Activated T-cell treated with anti-CD3 and anti-CD28 coated beads for 48 hours (primary cell): Measurements from ENCODE around the gene ASF1B.
"Not testable (repeated sequence)": the region's sequence is repeated elsewhere in the genome, so short reads cannot be mapped to it uniquely, and the experiment has no call there.

Experiments used
- DNase-seq: peaks from one replicate; pipeline ENCODE4 v3.0.0-alpha.2; 2020; ENCODE audit warnings: low read depth

The ASF1B gene

DNA sequence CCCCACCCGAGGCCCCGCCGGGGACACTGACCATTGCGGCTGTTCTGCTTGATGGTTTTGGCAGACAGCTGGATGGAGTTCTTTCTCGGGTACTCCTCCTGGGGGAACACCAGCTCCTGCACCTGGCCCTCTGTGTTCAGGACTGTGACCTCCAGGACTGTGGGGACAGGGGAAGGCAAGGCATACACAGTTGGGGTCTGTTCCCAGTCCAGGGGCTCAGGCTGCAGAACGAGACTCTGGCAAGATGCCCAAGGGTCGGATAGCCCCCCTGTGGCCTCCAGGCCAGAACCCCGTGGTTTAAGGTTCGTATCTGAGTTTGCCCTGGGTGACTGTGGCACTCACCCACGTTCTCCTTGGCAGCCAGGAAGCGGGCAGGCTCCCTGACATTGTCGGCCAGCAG, 22.7 kb upstream of the ASF1B start:
- DNase-seq = no peak

- no peak for DNase-seq
These were observed 22.1 kb upstream of the ASF1B start for GRCh38 chr19:14158276-14159023.

DNA sequence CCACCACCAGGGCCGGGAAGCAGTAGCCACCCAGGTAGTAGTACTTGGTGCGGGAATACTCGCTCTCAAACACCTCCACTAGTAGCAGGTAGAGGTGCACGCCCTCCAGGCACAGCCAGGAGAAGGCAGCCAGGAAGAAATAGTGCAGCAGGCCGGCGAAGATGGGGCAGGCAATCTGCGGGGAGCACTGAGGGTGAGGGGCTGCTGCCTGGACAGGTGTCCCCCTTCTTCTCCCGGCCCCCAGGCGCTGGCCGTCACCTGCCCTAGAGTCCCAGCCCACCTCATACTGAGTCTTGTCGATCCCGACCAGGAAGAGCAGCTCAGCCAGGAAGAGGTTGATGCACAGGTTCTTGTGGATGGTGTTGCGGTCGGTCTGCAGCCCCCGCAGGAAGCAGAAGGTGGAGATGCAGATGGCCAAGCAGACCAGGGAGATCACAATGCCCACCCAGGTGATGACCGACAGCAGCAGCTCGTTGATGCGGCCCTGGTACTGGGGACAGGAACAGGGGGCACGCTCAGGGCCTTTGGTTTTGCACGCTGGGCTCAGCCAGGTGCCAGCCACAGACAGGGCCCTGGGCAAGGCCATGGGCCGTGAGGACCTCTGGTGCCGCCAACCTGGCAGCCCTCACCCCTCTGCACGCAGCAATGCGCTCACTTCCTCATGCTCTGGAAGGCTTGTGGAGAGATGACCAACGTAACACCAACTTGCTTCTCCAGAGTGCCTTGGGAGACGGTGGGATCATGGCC, 20.8 kb upstream of the ASF1B start:
- no peak for DNase-seq

DNA sequence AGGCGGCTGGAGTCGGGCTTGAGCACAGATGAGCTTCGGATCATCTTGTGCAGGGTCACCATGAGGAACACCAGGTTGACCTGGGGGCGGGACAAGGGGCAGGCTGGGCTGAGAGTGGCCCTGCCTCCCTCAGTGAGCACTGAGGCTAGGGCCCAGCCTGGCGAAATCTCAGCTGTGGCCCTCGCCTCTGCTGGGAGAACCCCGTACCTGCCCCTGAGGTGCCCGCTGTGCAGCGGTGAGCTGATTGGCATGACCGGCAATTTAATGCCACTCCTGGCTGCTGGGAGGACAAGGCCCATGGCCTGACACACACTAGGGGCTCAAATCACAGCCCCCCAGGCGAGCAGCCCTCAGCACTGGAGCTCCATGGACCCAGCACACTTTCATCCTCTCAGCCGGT, 19.7 kb upstream of the ASF1B start:
- no peak for DNase-seq

DNA sequence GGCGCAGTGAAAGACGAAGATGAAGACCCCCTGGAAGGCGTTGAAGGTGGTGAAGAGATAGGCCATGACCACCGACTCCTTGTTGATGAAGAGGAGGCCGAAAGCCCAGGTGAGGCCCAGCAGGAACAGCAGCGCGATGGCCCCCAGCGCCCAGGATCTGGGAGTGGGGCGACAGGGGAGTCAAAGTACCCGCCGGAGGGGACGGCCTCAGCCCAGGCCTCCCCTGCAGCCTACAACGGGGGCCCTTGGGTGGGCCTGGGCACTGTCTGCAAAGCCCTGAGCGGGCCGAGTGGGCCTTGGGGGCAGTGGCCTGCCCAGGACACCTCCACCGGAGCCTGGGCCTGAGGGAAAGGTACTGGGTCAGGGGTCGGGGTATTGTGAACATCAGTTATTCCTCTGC, 19.0 kb upstream of the ASF1B start:
- no peak for DNase-seq

- DNase-seq = no peak
These were observed 16.3 kb upstream of the ASF1B start for GRCh38 chr19:14152713-14153112.

- DNase-seq = no peak
These were observed 14.6 kb upstream of the ASF1B start for GRCh38 chr19:14150770-14151661.

DNA sequence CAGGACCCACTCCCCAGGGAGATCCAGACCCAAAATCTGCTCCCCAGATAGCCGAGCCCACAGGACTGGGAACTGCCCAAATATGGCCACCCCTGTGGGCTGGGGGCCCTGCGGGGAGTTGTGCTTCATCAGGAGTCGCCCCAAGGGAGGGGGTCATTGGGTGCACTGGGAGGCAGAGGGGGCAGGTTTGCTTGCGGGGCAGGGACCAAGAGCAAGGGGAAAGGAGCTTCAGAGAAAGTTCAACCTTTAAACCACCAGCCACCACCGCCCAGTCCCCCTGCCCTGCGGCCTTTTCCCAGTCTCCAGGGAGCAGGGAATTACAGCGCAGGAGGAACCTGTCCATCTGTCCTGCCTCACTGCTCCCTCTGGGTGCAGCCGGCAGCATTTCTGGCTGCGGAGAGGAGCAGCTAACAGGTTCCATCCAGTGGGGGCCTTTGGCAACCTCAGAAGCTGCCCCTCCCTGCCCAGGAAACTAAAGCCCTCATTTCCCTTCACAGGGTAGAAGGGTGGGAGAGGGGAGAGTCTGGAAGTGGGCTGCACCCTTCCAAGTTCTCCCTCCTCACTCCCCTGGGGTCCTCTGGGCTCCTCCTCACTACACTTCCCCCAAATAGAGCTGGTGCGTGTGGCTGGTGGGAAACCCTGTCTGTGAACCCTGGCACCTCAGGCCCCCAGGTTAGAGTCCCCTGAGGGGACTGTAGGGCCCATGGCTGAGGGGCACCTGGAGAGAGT, 13.8 kb upstream of the ASF1B start:
- no peak for DNase-seq

GRCh38 chr19:14149509-14149994, 13.2 kb upstream of the ASF1B start:
- peak; percentile 25 for DNase-seq

GRCh38 chr19:14148751-14149410, 12.5 kb upstream of the ASF1B start:
- DNase-seq = no peak

- DNase-seq = peak; percentile 55
These were observed 11.6 kb upstream of the ASF1B start for GRCh38 chr19:14147797-14148605.

DNA sequence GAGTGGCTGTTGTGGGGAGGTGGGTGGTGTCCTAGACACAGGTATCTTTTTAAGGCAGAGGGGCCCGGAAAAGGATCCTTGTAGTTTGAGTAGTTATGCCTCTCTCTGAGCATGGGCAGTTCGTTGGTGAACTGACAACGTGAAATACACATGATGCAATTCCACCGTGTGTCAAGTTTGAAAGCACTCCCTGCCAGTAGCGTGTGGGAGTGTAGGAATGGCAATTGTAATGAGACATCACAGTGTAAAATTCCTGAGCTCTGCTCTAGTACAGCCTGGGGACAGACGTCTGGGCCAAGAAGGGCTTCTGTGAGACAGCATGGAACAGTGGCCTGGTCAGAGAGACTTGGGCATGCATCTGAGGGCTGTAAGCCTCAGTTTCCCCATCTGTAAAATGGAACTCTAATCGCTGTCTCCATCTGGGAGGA, 10.4 kb upstream of the ASF1B start:
- DNase-seq = no peak

GRCh38 chr19:14146169-14146568, 9.8 kb upstream of the ASF1B start:
- not testable (repeated sequence) for DNase-seq

GRCh38 chr19:14145381-14145780, 9.0 kb upstream of the ASF1B start:
- DNase-seq = no peak

DNA sequence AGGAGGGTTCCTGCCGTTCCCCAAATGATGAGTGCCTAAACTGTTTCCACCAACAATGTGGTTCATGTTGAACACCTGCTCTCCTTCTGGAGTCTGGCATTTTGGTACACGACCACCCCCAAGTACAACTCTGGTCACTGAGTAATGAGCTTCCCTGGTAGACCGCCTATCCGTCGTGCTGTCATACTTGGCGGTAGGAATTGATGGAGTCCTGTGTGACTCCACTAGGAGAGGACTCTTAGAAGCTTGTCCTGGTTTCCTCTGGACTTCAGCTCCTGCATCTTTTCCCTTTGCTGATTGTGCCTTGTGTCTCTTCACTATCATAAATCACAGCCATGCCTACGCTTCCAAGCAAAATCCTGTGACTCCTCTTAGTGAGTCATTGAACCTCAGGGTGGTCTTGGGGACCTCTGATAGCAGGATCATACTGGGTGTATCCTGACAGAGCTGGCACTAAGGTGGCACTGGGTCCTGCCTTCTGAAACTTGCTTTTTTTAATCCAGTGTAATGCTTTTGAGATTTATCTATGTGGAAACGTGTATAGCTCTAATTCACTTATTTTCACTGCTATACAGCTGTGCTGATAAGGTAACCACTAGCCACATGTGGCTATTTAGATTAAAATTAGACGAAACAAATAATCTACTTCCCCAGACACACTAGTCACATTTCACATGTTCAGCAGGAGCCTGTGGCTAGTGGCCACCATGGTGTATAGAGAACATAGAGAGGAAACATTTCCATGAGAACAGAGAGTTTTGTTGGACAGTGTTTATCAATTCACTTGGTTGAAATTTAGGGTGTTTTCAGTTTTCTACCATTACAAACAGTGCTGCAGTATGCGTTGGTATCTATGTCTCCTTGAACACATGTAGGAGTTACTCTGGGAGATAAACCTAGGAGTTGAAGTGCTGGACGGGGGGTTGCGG, 6.1 kb upstream of the ASF1B start:
- DNase-seq = no peak

DNA sequence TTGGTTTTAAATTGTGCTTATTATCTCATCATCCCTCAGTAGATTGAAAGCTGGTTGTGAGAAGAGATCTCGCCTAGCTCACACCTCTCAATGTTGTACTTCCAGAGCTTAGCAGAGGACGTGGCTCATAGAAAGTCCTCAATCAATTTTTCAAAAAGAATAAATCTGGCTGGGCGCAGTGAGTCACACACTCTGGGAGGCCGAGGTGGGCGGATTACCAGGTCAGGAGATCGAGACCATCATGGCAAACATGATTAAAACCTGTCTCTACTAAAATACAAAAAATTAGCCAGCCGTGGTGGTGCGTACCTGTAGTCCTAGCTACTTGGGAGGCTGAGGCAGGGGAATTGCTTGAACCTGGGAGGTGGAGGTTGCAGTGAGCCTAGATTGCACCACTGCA, 4.7 kb upstream of the ASF1B start:
- no peak for DNase-seq

GRCh38 chr19:14139944-14140343, 3.6 kb upstream of the ASF1B start:
- no peak for DNase-seq

DNA sequence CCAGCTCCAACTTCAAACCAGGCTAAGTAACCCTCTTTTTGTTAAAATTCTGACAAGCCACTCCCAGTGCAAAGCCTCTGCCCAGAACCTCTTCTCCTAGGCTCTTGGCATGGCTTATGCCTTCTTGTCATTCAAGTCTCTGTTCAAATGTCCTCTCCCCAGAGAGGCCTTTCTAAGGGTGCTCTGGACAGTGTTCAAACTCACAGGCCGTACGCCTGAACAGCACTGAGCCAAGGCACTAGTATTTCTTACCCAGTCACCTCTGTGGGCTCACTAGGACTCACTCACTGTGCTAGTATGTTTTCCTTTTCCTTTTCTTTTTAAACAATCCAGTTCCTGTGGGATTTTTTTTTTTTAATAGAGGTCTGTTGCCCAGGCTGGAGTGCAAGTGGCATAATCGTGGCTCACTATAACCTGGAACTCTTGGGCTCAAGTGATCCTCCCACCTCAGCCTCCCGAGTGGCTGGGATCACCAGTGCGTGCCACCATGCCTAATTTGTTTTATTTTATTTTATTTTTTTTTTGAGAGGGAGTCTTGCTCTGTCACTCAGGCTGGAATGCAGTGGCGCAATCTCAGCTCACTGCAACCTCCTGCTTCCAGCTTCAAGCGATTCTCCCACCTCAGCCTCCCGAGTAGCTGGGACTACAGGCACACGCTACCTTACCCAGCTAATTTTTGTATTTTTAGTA, 2.3 kb upstream of the ASF1B start:
- DNase-seq = no peak
